Kidney (tissue), 14 donors: Measurements from ENCODE around the gene SH3PXD2A. TPM values are rescaled to one million over a fixed set of nuclear protein-coding genes. Genes with fewer than 3 reads are reported as not detected.

ENCODE experiments used
- DNase-seq, 5 donors: peaks; one replicate each; pipeline ENCODE4 v3.0.0-alpha.2; 2013 to 2020
- FAIRE-seq: peaks from 2 replicates; lab custom pipeline; 2012; peaks lifted over from hg19 to GRCh38; lab: Jason Lieb, UNC
- H3K27ac ChIP-seq, 2 donors: one replicate each; pipeline ENCODE4 v1.7.0; 2013; ENCODE audit warnings: low read depth in 2 of 2, low read length in 2 of 2, inconsistent platforms in 1 of 2
- H3K27me3 ChIP-seq: one replicate; pipeline ENCODE4 v1.7.1; 2013; ENCODE audit warnings: low read length, inconsistent platforms; ENCODE audit not compliant: control insufficient read depth, insufficient read depth
- H3K36me3 ChIP-seq, 3 donors: one replicate each; pipeline versions ENCODE4 v1.7.0 to v1.7.1; 2013; ENCODE audit warnings: low read length in 3 of 3, control low read depth in 1 of 3, inconsistent platforms in 1 of 3; ENCODE audit not compliant: insufficient read depth in 3 of 3, control insufficient read depth in 2 of 3
- H3K4me1 ChIP-seq, 3 donors: one replicate each; pipeline versions ENCODE4 v1.7.0 to v1.7.1; 2013; ENCODE audit warnings: low read length in 3 of 3, inconsistent platforms in 1 of 3, low read depth in 1 of 3; ENCODE audit not compliant: control insufficient read depth in 2 of 3, insufficient read depth in 2 of 3
- H3K4me3 ChIP-seq, 3 donors: one replicate each; pipeline versions ENCODE4 v1.7.0 to v1.8.1; 2013; ENCODE audit warnings: low read length in 3 of 3, control low read depth in 1 of 3, inconsistent platforms in 1 of 3
- H3K9ac ChIP-seq, 3 donors: one replicate each; pipeline versions ENCODE4 v1.7.0 to v1.7.1; 2013; ENCODE audit warnings: low read length in 3 of 3, control low read depth in 1 of 3, inconsistent platforms in 1 of 3
- H3K9me3 ChIP-seq, 3 donors: one replicate each; pipeline versions ENCODE4 v1.7.0 to v1.7.1; 2013; ENCODE audit warnings: low read length in 3 of 3, control low read depth in 1 of 3, inconsistent platforms in 1 of 3; ENCODE audit not compliant: control insufficient read depth in 2 of 3, insufficient read depth in 1 of 3
- CTCF ChIP-seq: IDR thresholded peaks from 3 replicates; pipeline ENCODE4 v1.5.1; 2012; ENCODE audit warnings: mild to moderate bottlenecking, moderate library complexity, borderline replicate concordance; ENCODE audit not compliant: insufficient read depth; ENCODE audit errors: extremely low read depth
- intact Hi-C: fragments of 100-400 bp; cut with DNase I; formaldehyde crosslinking; loops from one replicate; pipeline ENCODE4 v1.11.1; 2022
- polyA plus RNA-seq: library from polyadenylated mRNA; stranded (reverse); fragments of 350-450 nt; fragmentation: Illumina TruSeq; extraction: RNeasy Lipid Tissue Mini Kit (QIAGEN cat#74804); gene quantifications from one replicate; pipeline ENCODE4 v1.2.3, GENCODE V29; 2014; ENCODE audit warnings: low read depth, low replicate concordance; ENCODE audit not compliant: insufficient read depth
- total RNA-seq: library from RNA; stranded (reverse); fragmentation: NEBNext Ultra II Directional; extraction: Animal tissue kit (Norgen Biotek cat#: 25700); gene quantifications from one replicate; pipeline ENCODE4 v1.2.1, GENCODE V29; 2021
- donor health status: control.
- donor health status: control.
- donor health status: control.
- donor health status: control.
- donor health status: control.
- donor health status: DM: yes; HTN: yes; CAD: no.
- donor health status: Normal renal cell carcinoma (clear cell type).

Gene SH3PXD2A
- total and polyA plus RNA-seq, 2 donors from 2014 or later = 2.4 to 20.1 TPM

- Histone ChIP-seq H3K4me3 (no peak overlapping the region), H3K27ac (no peak overlapping the region), H3K4me1 (no peaks in the 10 kb centered on the region), H3K36me3 (no peaks in the 10 kb centered on the region), H3K27me3 (no peaks in the 10 kb centered on the region), H3K9ac (no peak overlapping the region), H3K9me3 (no peaks in the 10 kb centered on the region)
- FAIRE-seq = no peak
- DNase-seq = no peak
- TF ChIP-seq CTCF = no peak
- intact Hi-C loops = no loop called here
Observed at GRCh38 chr10:103789161-103789560, 66.2 kb downstream of the SH3PXD2A start.

GRCh38 chr10:103787331-103787730, 68.0 kb downstream of the SH3PXD2A start:
- Histone ChIP-seq H3K4me3 (no peak overlapping the region), H3K36me3 (no peaks in the 10 kb centered on the region), H3K9ac (no peak overlapping the region), H3K4me1 (no peaks in the 10 kb centered on the region), H3K27me3 (no peaks in the 10 kb centered on the region), H3K9me3 (no peaks in the 10 kb centered on the region), H3K27ac (no peak overlapping the region)
- no peak for TF ChIP-seq CTCF
- no peak for FAIRE-seq
- intact Hi-C loops = no loop called here
- peak in 1 of 5 donors; percentile 30 for DNase-seq

GRCh38 chr10:103786020-103786419, 69.4 kb downstream of the SH3PXD2A start:
- no peak for DNase-seq
- Histone ChIP-seq H3K9ac (no peak overlapping the region), H3K27ac (no peak overlapping the region), H3K4me3 (no peak overlapping the region), H3K4me1 (no peaks in the 10 kb centered on the region), H3K27me3 (no peaks in the 10 kb centered on the region), H3K9me3 (no peaks in the 10 kb centered on the region), H3K36me3 (no peaks in the 10 kb centered on the region)
- TF ChIP-seq CTCF = no peak
- FAIRE-seq = no peak
- intact Hi-C loops = no loop called here
